NCI-H1048 (cell line): ENCODE results near the gene NCCRP1.

ENCODE experiments used
- DNase-seq: peaks from one replicate; lab custom pipeline; 2025; lab: John Stamatoyannopoulos, UW

The NCCRP1 gene

GRCh38 chr19:39165857-39166256 lies 30.9 kb upstream of the NCCRP1 start:
- no peak for DNase-seq

DNA sequence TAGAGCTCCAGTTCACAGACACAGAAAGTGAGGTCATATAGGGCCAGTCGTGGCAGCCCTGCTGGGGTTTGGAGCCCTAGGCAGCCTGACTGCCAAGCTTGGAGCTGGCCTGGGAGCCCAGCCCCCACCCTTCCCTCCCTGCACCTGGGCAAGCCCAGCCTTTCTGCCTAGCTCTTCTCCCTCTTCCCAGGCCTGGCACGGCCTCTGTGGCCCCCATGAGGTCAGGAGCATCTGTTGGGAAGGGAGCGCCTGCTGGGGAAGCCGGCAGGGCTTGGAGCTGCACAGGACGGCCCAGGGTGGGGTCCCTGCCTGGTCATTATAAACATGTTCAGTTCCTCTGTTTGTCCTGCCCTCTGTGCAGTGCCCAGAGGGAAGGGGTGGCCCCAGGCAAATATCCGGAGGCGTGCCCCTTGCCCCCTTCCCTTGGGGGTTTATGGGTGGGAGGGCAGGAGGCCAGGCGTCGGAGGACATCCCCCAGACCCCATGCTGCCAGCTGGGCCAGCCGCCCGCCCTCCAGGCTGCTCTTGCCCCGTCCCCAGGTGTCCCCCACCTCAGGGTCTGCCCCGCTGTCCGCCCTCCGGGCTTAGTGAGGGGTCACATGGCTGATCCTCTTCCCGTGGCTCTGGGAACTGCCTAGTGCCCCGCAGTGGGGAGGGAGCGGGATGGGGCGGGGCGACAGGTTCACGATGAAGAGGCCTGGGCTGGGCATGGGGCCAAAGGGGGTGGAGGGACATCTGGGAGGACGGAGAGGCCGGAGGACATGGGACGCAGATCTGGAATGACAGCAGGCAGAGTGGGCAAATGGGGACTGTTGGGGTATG lies 30.0 kb upstream of the NCCRP1 start:
- DNase-seq = no peak

DNA sequence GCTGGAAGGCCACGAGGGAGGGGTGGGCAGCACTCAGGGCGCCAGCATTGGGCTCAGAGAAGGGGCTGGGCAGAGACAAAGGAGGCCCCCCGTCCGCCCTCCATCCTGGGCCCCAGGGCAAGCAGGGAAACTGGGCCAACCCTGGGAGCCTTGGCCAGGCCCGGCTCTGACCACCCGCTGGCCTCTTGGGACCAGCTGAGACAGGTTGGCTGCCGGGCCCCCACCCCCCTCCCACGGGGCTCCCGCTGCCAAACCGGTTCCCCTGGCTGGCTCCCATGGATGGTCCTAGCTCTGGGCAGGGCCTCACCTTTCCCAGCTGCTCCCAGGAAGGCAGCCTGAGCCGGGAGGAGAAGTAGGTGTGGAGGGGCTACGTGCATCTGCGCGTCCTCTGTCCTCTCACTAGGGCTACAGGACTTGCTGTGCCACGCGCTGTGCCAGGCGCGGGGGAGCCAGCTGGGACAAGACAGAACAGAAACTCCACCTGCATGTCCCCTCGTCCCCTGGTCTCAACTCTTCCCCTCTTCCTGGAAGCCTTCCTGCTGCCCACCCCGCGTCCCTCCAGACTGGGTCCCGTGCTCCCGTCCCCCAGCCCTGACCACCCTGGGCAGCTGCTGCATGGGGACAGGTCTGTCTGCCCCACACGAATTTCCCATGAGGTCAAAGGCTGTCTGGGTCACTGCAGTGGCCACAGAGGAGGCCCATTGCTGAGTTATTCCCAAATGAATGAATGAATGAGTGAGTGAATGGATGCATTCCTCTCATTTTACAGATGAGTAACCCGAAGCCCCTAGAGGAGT lies 29.1 kb upstream of the NCCRP1 start:
- DNase-seq = no peak

- DNase-seq = no peak
Measured at GRCh38 chr19:39168258-39169142, 28.3 kb upstream of the NCCRP1 start.

GRCh38 chr19:39169143-39169810 lies 27.5 kb upstream of the NCCRP1 start:
- DNase-seq = no peak

DNA sequence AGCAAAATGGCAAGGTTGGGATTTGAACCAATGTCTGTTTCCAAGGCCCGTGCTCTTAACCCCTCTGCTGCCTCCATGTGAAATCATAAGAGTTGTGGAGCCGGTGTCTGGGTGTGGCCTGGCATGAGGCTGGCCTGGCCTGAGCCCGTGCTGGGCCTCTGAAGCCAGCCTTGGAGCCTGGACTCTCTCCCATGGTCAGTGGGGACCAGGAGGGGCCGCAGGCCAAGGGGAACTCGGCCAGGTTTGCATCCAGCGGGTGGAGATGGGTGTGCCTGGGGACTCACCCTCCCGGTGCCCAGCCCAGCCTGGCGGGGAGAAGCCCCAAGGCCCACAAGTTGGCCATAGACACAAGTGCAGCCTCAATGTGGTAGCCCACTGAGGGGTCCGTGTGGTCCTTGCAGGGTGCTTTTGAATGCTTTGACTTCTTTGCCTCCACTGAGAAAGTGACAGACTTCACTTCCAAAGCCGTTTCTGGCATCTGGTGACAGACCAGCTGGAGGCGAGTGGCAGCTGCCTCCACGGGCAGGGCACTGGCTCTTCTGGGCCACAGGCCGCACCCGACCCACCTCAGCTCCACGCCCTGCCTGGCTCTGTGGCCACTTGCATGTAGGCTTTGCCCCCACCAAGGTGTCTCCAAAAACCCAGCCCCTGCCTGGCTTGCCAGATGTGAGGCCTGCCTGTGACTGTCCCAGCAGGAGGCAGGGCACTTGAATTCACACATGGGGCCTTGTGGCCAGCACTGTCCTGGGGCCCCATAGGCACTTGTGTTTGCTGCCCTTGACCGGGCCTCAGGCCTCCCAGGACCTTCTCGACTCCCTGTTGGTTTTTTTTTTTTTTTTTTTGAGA lies 26.2 kb upstream of the NCCRP1 start:
- no peak for DNase-seq

DNA sequence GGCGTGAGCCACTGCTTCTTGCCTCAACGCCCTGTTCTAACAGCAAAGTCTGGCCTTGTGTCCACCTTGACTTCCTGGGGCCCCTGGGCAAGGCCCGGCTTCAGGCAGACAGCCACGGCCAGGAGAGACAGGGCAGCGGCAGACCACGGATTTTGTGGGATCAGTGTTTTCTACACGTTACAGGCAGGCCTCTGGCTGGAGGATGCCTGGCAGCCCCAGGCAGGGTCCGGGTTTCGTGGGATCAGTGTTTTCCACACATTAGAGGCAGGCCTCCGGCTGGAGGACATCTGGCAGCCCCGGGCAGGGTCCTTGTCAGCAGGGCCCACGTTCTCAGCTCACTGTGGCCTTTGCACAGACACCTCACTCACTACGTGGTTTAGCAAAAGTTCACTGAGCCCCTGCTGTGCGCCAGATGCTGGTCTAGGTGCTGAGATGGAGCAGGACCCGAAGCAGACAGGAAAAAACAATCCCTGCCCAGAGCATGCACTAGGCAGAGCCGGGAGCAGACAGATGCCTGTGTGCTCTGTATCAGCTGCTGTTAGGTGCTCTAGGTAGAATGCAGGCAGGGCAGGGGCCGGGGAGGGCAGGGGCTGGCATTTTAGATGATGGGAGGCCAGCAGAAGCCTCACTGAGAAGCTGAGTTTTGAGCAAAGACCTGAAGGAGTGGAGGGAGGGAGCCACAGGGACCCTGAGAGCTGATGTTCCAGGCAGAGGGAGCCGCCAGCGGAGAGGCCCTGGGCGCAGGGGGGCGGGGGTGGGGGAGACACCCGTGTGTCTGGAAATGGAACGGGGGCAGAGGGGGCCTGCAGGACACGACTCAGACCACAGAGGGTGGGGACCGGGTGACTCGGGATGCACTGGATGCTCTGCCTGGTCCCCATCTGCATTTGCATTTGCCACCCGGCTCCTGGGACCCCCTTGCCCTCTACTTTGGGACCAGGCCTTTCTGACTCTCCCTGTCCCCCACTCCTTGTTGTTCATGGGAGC lies 25.0 kb upstream of the NCCRP1 start:
- DNase-seq = no peak

DNA sequence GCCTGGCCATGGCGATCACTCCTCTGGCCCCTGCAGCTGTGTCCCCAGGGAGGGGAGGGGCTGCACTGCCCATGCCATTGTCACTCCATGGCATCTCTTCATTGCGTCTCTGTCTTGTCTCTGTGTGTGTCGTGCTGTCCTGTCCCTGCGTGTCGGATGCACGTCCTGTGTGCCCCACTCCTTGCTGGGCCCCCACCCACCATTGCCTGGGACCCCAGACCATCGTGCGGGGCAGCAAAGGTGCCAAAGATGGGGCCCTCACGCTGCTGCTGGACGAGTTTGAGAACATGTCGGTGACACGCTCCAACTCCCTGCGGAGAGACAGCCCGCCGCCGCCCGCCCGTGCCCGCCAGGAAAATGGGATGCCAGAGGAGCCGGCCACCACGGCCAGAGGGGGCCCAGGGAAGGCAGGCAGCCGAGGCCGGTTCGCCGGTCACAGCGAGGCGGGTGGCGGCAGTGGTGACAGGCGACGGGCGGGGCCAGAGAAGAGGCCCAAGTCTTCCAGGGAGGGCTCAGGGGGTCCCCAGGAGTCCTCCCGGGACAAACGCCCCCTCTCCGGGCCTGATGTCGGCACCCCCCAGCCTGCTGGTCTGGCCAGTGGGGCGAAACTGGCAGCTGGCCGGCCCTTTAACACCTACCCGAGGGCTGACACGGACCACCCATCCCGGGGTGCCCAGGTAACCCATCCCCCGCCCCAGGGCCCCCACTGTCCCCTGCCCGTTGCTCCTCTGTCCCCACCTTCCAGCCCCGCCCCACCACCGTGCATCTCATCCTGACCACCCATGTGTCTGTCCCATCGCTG lies 23.9 kb upstream of the NCCRP1 start:
- no peak for DNase-seq

DNA sequence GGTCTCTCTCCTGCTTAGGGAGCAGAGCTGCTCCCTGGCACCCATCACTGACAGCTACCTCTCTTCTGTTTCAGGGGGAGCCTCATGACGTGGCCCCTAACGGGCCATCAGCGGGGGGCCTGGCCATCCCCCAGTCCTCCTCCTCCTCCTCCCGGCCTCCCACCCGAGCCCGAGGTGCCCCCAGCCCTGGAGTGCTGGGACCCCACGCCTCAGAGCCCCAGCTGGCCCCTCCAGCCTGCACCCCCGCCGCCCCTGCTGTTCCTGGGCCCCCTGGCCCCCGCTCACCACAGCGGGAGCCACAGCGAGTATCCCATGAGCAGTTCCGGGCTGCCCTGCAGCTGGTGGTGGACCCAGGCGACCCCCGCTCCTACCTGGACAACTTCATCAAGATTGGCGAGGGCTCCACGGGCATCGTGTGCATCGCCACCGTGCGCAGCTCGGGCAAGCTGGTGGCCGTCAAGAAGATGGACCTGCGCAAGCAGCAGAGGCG lies 23.2 kb upstream of the NCCRP1 start:
- DNase-seq = no peak

DNA sequence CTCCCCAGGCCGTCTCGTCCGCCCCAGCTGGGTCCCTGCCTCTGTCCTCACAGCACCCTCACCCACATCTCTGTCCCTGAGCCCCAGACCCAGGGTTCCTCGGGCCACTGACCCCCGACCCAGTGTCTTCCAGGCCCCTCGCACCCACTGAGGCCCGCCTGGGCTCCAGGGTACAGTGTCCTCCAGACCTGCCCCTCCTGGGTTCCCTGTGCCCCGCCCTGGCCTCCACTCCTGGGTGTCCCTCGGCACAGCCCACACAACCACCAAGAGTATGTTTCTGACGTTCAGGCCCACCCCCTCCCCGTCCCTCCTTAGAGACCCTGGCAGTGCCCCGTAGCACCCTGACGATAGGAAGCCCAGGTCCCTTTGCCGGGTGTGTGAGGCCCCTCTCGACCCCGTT lies 22.6 kb upstream of the NCCRP1 start:
- no peak for DNase-seq

DNA sequence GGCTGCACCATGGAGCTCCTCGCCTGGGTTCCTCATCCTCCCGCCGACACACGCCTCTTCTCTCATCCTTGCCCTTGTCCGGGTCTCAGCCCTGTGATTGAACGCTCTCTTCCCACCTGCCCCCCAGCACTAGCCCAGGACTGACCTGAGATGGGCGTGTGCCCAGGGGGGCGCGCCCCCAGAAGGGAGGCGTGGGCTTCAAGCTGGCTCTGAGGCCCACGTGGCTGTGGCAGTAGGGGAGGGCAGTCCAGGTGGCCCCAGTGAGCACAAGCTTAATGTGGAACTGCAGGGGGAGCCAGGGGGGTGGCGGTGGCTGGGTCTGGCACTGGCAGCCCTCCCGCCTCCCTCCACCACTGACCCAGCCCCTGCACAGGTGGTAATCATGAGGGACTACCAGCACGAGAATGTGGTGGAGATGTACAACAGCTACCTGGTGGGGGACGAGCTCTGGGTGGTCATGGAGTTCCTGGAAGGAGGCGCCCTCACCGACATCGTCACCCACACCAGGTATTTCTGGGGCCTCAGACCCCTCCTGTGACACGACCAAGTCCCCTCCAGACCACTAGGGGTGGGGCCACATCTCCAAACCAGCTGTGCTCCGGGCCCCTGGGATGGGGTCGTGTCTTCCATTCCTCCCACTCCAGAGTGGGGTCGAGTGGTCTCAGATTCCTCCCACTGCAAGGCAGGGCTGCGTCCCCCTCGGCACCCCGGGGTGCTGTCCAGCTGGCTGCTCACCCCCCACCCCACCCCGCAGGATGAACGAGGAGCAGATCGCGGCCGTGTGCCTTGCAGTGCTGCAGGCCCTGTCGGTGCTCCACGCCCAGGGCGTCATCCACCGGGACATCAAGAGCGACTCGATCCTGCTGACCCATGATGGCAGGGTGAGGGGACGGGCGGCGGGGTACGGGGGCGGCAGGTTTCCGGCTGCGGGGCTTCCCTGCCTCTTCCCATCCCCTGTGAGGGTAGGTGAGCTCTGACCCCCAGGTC lies 21.9 kb upstream of the NCCRP1 start:
- no peak for DNase-seq

DNA sequence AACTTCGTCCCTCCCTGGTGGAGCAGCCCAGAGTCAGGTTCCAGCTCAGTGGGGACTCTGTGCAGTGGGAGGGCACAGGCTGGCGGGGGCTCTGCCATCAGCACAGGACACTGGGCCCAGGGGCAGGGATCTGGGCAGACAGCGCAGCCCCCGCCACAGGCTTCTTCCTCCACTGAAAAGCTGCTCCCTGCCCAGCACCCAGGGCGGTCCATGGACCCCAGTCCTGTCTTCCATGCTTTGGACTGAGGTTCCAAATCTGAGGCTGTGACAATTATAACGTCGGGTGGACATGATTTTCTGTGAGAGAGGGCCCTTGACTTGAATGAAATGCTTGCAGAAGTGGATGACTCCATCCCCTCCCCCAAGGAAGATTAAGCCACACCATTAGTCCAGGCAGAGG lies 21.2 kb upstream of the NCCRP1 start:
- no peak for DNase-seq

DNA sequence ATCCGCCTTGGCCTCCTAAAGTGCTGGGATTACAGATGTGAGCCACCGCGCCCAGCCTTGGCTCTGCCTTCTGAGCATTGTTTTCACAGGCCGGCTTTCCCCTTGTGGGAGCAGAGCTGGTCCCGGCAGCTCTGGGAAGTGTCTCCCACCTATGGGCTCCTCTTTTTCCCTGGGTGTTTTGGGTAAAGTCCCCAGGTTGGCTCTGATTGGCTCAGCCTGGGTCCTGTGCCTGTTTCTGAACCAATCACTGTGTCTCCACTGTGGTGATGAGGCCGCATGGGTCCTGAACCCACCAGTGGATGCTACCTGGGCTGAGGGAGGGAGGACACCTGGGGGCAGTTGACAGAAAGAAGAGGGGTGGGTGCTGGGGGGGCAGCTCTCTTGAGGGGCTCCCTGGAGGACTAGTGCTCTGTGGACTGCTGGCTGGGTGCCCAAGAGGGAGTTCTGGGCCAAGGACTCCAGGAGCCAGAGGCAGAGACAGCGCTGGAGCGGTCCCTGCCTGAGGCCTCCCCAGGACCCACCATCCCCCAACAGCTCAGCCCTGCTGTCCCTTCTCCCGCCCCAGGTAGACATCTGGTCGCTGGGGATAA lies 19.6 kb upstream of the NCCRP1 start:
- DNase-seq = no peak

DNA sequence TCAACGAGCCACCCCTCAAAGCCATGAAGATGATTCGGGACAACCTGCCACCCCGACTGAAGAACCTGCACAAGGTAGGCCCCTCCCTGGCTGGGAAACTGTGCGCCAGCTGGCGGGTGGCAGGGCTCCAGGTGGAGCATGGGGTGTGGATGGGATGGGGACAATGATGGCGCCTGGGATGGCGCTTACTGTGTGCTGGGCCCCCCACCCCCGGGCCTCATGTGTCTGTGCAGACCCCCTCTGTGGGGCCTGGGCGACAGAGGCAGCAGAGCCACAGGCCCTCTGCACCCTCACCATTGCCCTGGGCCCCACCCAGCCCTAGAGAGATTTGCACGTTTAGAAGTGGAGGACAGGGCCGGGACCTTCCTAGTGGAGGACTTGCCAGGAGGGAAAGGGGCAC lies 19.0 kb upstream of the NCCRP1 start:
- no peak for DNase-seq

DNA sequence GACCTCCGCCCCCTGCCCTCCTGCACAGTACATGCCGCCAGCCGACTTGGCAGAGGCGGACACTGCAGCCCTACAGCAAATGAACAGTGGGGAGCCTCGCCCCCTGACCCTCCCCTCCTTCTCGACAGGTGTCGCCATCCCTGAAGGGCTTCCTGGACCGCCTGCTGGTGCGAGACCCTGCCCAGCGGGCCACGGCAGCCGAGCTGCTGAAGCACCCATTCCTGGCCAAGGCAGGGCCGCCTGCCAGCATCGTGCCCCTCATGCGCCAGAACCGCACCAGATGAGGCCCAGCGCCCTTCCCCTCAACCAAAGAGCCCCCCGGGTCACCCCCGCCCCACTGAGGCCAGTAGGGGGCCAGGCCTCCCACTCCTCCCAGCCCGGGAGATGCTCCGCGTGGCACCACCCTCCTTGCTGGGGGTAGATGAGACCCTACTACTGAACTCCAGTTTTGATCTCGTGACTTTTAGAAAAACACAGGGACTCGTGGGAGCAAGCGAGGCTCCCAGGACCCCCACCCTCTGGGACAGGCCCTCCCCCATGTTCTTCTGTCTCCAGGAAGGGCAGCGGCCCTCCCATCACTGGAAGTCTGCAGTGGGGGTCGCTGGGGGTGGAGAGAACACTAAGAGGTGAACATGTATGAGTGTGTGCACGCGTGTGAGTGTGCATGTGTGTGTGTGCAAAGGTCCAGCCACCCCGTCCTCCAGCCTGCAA lies 18.3 kb upstream of the NCCRP1 start:
- DNase-seq = no peak

- no peak for DNase-seq
Measured at GRCh38 chr19:39179754-39180153, 17.0 kb upstream of the NCCRP1 start.
